Measurements from ENCODE around the gene RNF214.

- TF ChIP-seq, protein P1, sequence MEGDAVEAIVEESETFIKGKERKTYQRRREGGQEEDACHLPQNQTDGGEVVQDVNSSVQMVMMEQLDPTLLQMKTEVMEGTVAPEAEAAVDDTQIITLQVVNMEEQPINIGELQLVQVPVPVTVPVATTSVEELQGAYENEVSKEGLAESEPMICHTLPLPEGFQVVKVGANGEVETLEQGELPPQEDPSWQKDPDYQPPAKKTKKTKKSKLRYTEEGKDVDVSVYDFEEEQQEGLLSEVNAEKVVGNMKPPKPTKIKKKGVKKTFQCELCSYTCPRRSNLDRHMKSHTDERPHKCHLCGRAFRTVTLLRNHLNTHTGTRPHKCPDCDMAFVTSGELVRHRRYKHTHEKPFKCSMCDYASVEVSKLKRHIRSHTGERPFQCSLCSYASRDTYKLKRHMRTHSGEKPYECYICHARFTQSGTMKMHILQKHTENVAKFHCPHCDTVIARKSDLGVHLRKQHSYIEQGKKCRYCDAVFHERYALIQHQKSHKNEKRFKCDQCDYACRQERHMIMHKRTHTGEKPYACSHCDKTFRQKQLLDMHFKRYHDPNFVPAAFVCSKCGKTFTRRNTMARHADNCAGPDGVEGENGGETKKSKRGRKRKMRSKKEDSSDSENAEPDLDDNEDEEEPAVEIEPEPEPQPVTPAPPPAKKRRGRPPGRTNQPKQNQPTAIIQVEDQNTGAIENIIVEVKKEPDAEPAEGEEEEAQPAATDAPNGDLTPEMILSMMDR (IDR thresholded peaks at IDR 0.05; ENCODE audit: poor library complexity) = no peak
- no peak for TF ChIP-seq EZH2 (IDR thresholded peaks at IDR 0.05; ENCODE audit: borderline replicate concordance)
Observed at GRCh38 chr11:117335399-117335798, 102.9 kb downstream of the RNF214 start.

All from hepatocyte (in vitro differentiated cells).